Right lobe of liver (tissue), 4 donors: ENCODE results near the gene COL2A1.

ENCODE experiments used
- CTCF ChIP-seq, 4 donors: fragments of 200-600 bp in 3 of 4; fragments of 450-650 bp in 1 of 4; IDR thresholded peaks; one replicate each; pipeline versions ENCODE4 v1.5.1 to v1.8.0; 2016 to 2022; ENCODE audit warnings: antibody characterized with exemption in 4 of 4, mild to moderate bottlenecking in 2 of 4
- POLR2A ChIP-seq: fragments of 450-650 bp; IDR thresholded peaks from one replicate; pipeline ENCODE4 v1.6.1; 2017; ENCODE audit warnings: antibody characterized with exemption, mild to moderate bottlenecking
- donor health status: DM: no; HTN: no; CAD: no.
- donor health status: DM: no; HTN: no; CAD: no.
- donor health status: DM: no; HTN: yes; CAD: no.

- TF ChIP-seq CTCF (IDR thresholded peaks at IDR 0.05) (no peak), POLR2A (no peak)
Measured at GRCh38 chr12:47977046-47977771, 27.1 kb downstream of the COL2A1 start.
